ENCODE measurements around the gene FBXL7. TPM values are rescaled to one million over a fixed set of nuclear protein-coding genes. Genes with fewer than 3 reads are reported as not detected.

Gene FBXL7
- polyA plus RNA-seq, 1 donor from 2014 or later = 0.24 TPM

GRCh38 chr5:15966651-15967050 lies 466.7 kb downstream of the FBXL7 start:
- TF ChIP-seq RAD21 (conservative IDR thresholded peaks at IDR 0.05) (no peak), REST (IDR thresholded peaks at IDR 0.05; ENCODE audit: borderline replicate concordance) (no peak), TAF1 (IDR thresholded peaks at IDR 0.05; ENCODE audit: low read depth) (no peak), EZH2 (IDR thresholded peaks at IDR 0.05; ENCODE audit: borderline replicate concordance, insufficient read depth, low read length, poor library complexity, severe bottlenecking) (no peak), CTCF (IDR thresholded peaks at IDR 0.05; ENCODE audit: poor library complexity, severe bottlenecking) (no peak), MXI1 (conservative IDR thresholded peaks at IDR 0.05; ENCODE audit: poor library complexity, severe bottlenecking) (no peak), EP300 (conservative IDR thresholded peaks at IDR 0.05; ENCODE audit: poor library complexity, severe bottlenecking) (no peak), SMC3 (conservative IDR thresholded peaks at IDR 0.05; ENCODE audit: poor library complexity) (no peak), POLR2AphosphoS5 (IDR thresholded peaks at IDR 0.05) (no peak)

GRCh38 chr5:15968993-15969392 lies 469.0 kb downstream of the FBXL7 start:
- Histone ChIP-seq H3K27ac (ENCODE audit: low read length) (no peak overlapping the region), H3K36me3 (ENCODE audit: insufficient read depth, low read length) (no peaks in the 10 kb centered on the region), H3K9ac (ENCODE audit: low read length) (no peak overlapping the region), H3K27me3 (ENCODE audit: insufficient read depth, low read depth, low read length) (no peaks in the 10 kb centered on the region), H3K4me3 (ENCODE audit: low read length) (no peak overlapping the region), H3K9me2 (ENCODE audit: insufficient read depth, low read length) (no peaks in the 10 kb centered on the region), H3K4me2 (ENCODE audit: low read length) (no peak overlapping the region), H4K20me1 (ENCODE audit: insufficient read depth) (no peaks in the 10 kb centered on the region), H2AFZ (ENCODE audit: low read depth, low read length) (no peak overlapping the region), H3K9me3 (ENCODE audit: low read length) (no peaks in the 10 kb centered on the region), H3K79me2 (replicated peaks; ENCODE audit: insufficient read depth, low read length) (no peaks in the 10 kb centered on the region), H3F3A (ENCODE audit: insufficient read depth, low read length, poor library complexity, severe bottlenecking) (no peaks in the 10 kb centered on the region)
- TF ChIP-seq CTCF (IDR thresholded peaks at IDR 0.05; ENCODE audit: poor library complexity, severe bottlenecking) = no peak
- no peak for TF ChIP-seq MXI1 (conservative IDR thresholded peaks at IDR 0.05; ENCODE audit: poor library complexity, severe bottlenecking)
- TF ChIP-seq TAF1 (IDR thresholded peaks at IDR 0.05; ENCODE audit: low read depth) = no peak
- no peak for TF ChIP-seq POLR2AphosphoS5 (IDR thresholded peaks at IDR 0.05)
- TF ChIP-seq EP300 (conservative IDR thresholded peaks at IDR 0.05; ENCODE audit: poor library complexity, severe bottlenecking) = no peak
- TF ChIP-seq EZH2 (IDR thresholded peaks at IDR 0.05; ENCODE audit: borderline replicate concordance, insufficient read depth, low read length, poor library complexity, severe bottlenecking) = no peak
- TF ChIP-seq RAD21 (conservative IDR thresholded peaks at IDR 0.05) = no peak
- TF ChIP-seq REST (IDR thresholded peaks at IDR 0.05; ENCODE audit: borderline replicate concordance) = no peak
- no peak for TF ChIP-seq SMC3 (conservative IDR thresholded peaks at IDR 0.05; ENCODE audit: poor library complexity)

More at GRCh38 chr5:15966651-15967050, 466.7 kb downstream of the FBXL7 start:
- Histone ChIP-seq H3K9me2 (ENCODE audit: insufficient read depth, low read length) (no peaks in the 10 kb centered on the region), H3F3A (ENCODE audit: insufficient read depth, low read length, poor library complexity, severe bottlenecking) (no peaks in the 10 kb centered on the region), H3K79me2 (replicated peaks; ENCODE audit: insufficient read depth, low read length) (no peaks in the 10 kb centered on the region), H3K27ac (ENCODE audit: low read length) (no peak overlapping the region), H4K20me1 (ENCODE audit: insufficient read depth) (no peaks in the 10 kb centered on the region), H3K27me3 (ENCODE audit: insufficient read depth, low read depth, low read length) (no peaks in the 10 kb centered on the region), H3K4me2 (ENCODE audit: low read length) (no peak overlapping the region), H3K9ac (ENCODE audit: low read length) (no peak overlapping the region), H2AFZ (ENCODE audit: low read depth, low read length) (no peak overlapping the region), H3K9me3 (ENCODE audit: low read length) (no peaks in the 10 kb centered on the region), H3K36me3 (ENCODE audit: insufficient read depth, low read length) (no peaks in the 10 kb centered on the region), H3K4me3 (ENCODE audit: low read length) (no peak overlapping the region)
